Gastroesophageal sphincter (tissue), 3 donors: ENCODE measurements around the gene IL1RAPL2.
"Not testable (repeated sequence)": the region's sequence is repeated elsewhere in the genome, so short reads cannot be mapped to it uniquely, and the experiment has no call there.

ENCODE experiments used
- EP300 ChIP-seq: sonication (generic); formaldehyde crosslinking; IDR thresholded peaks from one replicate; pipeline ENCODE4 v1.6.1; 2017; ENCODE audit warnings: antibody characterized with exemption, mild to moderate bottlenecking
- POLR2A ChIP-seq, 2 donors: fragments of 450-650 bp; IDR thresholded peaks; one replicate each; pipeline ENCODE4 v1.6.1; 2017; ENCODE audit warnings: antibody characterized with exemption in 2 of 2, mild to moderate bottlenecking in 2 of 2, moderate library complexity in 1 of 2
- POLR2AphosphoS5 ChIP-seq: sonication (generic); formaldehyde crosslinking; IDR thresholded peaks from one replicate; pipeline ENCODE4 v1.6.1; 2017; ENCODE audit warnings: antibody characterized with exemption
- TF ChIP-seq, protein P1 (sequence below), 4 experiments: fragments of 200-600 bp in 2 of 4; fragments of 450-650 bp in 2 of 4; sonication (generic) in 1 of 4; IDR thresholded peaks; one replicate each; pipeline ENCODE4 v1.5.1; 2017 to 2019; ENCODE audit warnings: antibody characterized with exemption in 4 of 4, mild to moderate bottlenecking in 2 of 4, moderate library complexity in 2 of 4

DNA sequence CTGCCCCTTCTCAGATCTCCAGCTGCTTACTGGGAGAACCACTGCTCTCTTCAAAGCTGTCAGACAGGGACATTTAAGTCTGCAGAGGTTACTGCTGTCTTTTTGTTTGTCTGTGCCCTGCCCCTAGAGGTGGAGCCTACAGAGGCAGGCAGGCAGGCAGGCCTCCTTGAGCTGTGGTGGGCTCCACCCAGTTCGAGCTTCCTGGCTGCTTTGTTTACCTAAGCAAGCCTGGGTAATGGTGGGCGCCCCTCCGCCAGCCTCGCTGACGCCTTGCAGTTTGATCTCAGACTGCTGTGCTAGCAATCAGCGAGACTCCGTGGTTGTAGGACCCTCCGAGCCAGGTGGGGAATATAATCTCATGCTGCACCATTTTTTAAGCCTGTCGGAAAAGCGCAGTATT lies 343.7 kb downstream of the IL1RAPL2 start:
- not testable (repeated sequence) for TF ChIP-seq POLR2A (IDR thresholded peaks at IDR 0.05); EP300; POLR2AphosphoS5
- TF ChIP-seq, protein P1, sequence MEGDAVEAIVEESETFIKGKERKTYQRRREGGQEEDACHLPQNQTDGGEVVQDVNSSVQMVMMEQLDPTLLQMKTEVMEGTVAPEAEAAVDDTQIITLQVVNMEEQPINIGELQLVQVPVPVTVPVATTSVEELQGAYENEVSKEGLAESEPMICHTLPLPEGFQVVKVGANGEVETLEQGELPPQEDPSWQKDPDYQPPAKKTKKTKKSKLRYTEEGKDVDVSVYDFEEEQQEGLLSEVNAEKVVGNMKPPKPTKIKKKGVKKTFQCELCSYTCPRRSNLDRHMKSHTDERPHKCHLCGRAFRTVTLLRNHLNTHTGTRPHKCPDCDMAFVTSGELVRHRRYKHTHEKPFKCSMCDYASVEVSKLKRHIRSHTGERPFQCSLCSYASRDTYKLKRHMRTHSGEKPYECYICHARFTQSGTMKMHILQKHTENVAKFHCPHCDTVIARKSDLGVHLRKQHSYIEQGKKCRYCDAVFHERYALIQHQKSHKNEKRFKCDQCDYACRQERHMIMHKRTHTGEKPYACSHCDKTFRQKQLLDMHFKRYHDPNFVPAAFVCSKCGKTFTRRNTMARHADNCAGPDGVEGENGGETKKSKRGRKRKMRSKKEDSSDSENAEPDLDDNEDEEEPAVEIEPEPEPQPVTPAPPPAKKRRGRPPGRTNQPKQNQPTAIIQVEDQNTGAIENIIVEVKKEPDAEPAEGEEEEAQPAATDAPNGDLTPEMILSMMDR (IDR thresholded peaks at IDR 0.05) = not testable (repeated sequence)
